ENCODE data around the gene MYO1E.

- TF ChIP-seq CTCF (IDR thresholded peaks at IDR 0.05) (no peak), POLR2A (IDR thresholded peaks at IDR 0.05) (no peak)
Measured at GRCh38 chr15:59276225-59277178, 96.2 kb downstream of the MYO1E start.

Data from uterus (tissue), 2 donors.